HG03521 (cell line): Measurements from ENCODE around the gene TMEM44.

Experiments used
- ATAC-seq: cut with Tn5 transposase; IDR thresholded peaks from one replicate; pipeline ENCODE4 v1.9.1; 2021; ENCODE audit warnings: mild to moderate bottlenecking, moderate library complexity; ENCODE audit not compliant: unreplicated experiment

Gene TMEM44

GRCh38 chr3:194633349-194634004 lies at the start of gene TMEM44:
Gene TMEM44 (minus strand): TSS chr3:194633419. CDS start chr3:194633215, 204 bp downstream.
- ATAC-seq, result peak; percentile 79

GRCh38 chr3:194682694-194683310 lies 49.6 kb upstream of the TMEM44 start:
- ATAC-seq, result no peak

GRCh38 chr3:194682189-194682693 lies 49.0 kb upstream of the TMEM44 start:
- ATAC-seq, result no peak

GRCh38 chr3:194680888-194681615 lies 47.8 kb upstream of the TMEM44 start:
- no peak for ATAC-seq

GRCh38 chr3:194676471-194676870 lies 43.3 kb upstream of the TMEM44 start:
- no peak for ATAC-seq

- ATAC-seq, result no peak
These were observed 42.5 kb upstream of the TMEM44 start for GRCh38 chr3:194675680-194676079.

GRCh38 chr3:194675081-194675640 lies 41.9 kb upstream of the TMEM44 start:
- ATAC-seq, result no peak

- no peak for ATAC-seq
These were observed 40.5 kb upstream of the TMEM44 start for GRCh38 chr3:194673761-194674160.

GRCh38 chr3:194672876-194673275 lies 39.7 kb upstream of the TMEM44 start:
- no peak for ATAC-seq

- ATAC-seq, result peak; percentile 85
These were observed 38.9 kb upstream of the TMEM44 start, which contains the start of gene LSG1 for GRCh38 chr3:194671900-194672808. Gene LSG1 (minus strand): TSS chr3:194672191. CDS start chr3:194672162, 29 bp downstream.

- peak; percentile 7 for ATAC-seq
These were observed 38.3 kb upstream of the TMEM44 start for GRCh38 chr3:194671511-194671899.

- no peak for ATAC-seq
These were observed 34.1 kb upstream of the TMEM44 start for GRCh38 chr3:194667363-194667762.

- no peak for ATAC-seq
These were observed 31.6 kb upstream of the TMEM44 start for GRCh38 chr3:194664857-194665256.

- ATAC-seq, result no peak
These were observed 28.7 kb upstream of the TMEM44 start for GRCh38 chr3:194661946-194662345.

GRCh38 chr3:194661374-194661773 lies 28.2 kb upstream of the TMEM44 start:
- ATAC-seq, result no peak

- ATAC-seq, result no peak
These were observed 26.6 kb upstream of the TMEM44 start for GRCh38 chr3:194659778-194660177.

GRCh38 chr3:194658477-194659242 lies 25.4 kb upstream of the TMEM44 start:
- no peak for ATAC-seq

GRCh38 chr3:194657439-194657838 lies 24.2 kb upstream of the TMEM44 start:
- no peak for ATAC-seq

GRCh38 chr3:194654443-194654842 lies 21.2 kb upstream of the TMEM44 start:
- ATAC-seq, result no peak

GRCh38 chr3:194647747-194648146 lies 14.5 kb upstream of the TMEM44 start:
- no peak for ATAC-seq
